HG02852 (cell line): ENCODE data around the gene ZCCHC7.
A peak's percentile ranks its signal among the peaks of the same experiment; 100 is the strongest.
"Not testable (repeated sequence)": the region's sequence is repeated elsewhere in the genome, so short reads cannot be mapped to it uniquely, and the experiment has no call there.

ENCODE experiments used
- ATAC-seq: cut with Tn5 transposase; IDR thresholded peaks from one replicate; pipeline ENCODE4 v1.9.1; 2021; ENCODE audit warnings: mild to moderate bottlenecking, moderate library complexity; ENCODE audit not compliant: unreplicated experiment

The ZCCHC7 gene

GRCh38 chr9:37390759-37391158 lies 270.4 kb downstream of the ZCCHC7 start:
- peak; percentile 89 for ATAC-seq

DNA sequence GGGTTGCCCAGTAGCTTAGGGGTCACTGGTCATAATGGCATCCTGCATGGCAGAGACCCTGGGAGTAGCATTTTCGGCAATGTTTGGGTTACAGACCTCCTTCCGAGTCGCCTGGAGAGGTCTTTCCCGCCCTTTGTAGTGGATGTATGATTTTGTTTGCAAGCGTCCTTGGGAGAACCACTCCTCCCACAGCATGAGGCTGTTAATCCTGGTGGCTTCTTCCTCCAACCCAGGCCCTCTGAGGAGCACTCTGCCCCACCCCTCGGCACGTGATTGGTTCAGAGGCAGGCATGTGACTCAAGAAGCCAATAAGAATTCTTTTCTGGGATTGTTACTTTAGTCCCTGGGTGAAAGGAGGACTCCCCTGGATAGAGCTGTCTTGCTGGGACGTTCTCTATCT lies 271.9 kb downstream of the ZCCHC7 start:
- ATAC-seq = no peak

GRCh38 chr9:37395229-37395628 lies 274.9 kb downstream of the ZCCHC7 start:
- ATAC-seq = no peak

DNA sequence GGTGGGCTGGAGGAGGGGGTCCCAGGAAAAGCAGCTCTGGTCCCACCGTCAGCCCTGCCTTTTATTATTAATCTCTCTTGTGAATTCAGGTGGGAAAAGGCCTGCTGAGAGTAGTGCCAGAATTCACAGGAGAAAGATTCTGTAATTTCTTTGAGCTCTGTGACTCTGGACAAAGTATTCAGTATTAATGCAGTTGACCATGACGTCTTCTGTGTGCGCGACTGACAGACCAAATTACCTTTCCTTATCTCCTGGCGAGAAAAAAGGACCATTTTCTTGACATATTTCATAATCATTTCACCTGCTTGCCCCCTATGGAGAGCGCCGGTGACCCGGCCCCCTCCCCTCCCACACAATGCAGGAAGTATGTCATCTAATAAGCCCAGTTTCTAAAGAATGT lies 275.3 kb downstream of the ZCCHC7 start:
- no peak for ATAC-seq

- ATAC-seq = not testable (repeated sequence)
Observed at GRCh38 chr9:37397948-37398347, 277.6 kb downstream of the ZCCHC7 start.

DNA sequence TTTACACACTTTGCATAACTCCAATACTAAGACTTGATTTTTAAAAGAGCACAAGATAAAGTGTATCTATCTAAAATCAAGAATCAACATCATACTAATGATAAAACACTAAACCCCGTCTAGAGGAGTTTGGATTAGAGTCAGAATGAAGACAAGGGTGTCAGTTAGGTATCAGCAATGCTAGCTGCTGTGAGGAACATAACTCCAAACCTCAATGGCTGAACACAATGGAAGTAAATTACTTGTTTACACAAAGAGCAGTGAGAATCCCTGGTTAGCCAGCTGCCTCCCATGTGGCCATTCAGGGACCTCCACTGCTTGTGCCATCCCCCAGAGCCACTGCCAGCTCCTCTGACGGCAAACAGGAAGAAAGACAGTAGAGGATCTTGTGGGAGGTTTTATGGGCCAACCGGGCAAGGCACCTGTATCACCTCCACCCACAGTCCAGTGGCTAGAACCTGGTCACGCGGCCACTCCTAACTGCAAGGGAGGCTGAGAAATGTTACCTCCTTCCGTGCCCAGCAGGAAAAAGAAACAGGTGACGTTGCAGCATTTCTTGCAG lies 278.2 kb downstream of the ZCCHC7 start:
- ATAC-seq = no peak

- no peak for ATAC-seq
Observed at GRCh38 chr9:37399336-37399735, 279.0 kb downstream of the ZCCHC7 start.

DNA sequence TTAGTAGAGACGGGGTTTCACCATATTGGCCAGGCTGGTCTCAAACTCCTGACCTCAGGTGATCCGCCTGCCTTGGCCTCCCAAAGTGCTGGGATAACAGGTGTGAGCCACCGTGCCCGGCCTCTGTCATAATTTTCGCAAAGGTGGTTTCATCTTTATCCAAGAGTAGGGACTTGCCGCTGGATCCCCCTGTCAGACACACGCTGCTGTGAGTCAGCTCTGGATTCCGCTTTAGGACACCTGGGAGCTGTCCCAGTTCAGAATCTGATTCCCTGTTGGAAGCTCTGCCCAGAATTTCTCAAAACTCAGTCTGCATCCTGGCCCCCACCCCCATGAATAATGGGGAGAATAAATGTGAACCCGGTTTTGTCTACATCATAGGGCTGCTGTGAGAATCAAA lies 284.2 kb downstream of the ZCCHC7 start:
- ATAC-seq = no peak

DNA sequence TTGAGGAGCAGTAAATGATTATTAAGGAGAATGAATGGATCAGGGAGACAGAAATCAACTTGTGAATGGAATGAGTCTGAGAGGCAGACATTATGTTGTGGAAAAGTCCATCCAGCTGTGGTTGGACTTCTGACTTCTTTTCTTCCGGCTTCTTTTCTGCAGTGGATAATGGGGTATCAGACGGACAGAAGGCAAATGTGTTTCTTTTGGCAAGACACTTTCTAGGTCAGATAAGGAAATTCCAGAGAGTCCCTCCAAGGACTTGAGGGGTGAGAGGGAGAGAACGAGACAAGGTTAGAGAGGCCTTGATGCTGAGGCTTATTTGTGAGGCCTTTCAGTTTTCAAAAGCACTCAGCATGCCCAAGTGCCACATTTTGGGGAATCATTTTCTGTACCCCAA lies 285.0 kb downstream of the ZCCHC7 start:
- no peak for ATAC-seq

- no peak for ATAC-seq
Observed at GRCh38 chr9:37405764-37406380, 285.5 kb downstream of the ZCCHC7 start.

GRCh38 chr9:37406603-37407401 lies 286.4 kb downstream of the ZCCHC7 start:
- ATAC-seq = no peak

- ATAC-seq = no peak
Observed at GRCh38 chr9:37407468-37407867, 287.1 kb downstream of the ZCCHC7 start.
